ENCODE measurements around the gene ZNF697.
"Not testable (repeated sequence)": the region's sequence is repeated elsewhere in the genome, so short reads cannot be mapped to it uniquely, and the experiment has no call there.

Gene ZNF697

GRCh38 chr1:119626841-119627240 is 21.2 kb downstream of the ZNF697 start:
- DNase-seq = no peak

GRCh38 chr1:119626011-119626545 is 22.0 kb downstream of the ZNF697 start:
- DNase-seq = no peak

GRCh38 chr1:119623678-119624077 is 24.4 kb downstream of the ZNF697 start:
- no peak for DNase-seq

GRCh38 chr1:119623193-119623515 is 24.9 kb downstream of the ZNF697 start:
- no peak for DNase-seq

- DNase-seq = no peak
Observed at GRCh38 chr1:119622311-119623192, 25.5 kb downstream of the ZNF697 start.

- no peak for DNase-seq
Observed at GRCh38 chr1:119621705-119622104, 26.4 kb downstream of the ZNF697 start.

- DNase-seq = no peak
Observed at GRCh38 chr1:119617751-119618691, 30.0 kb downstream of the ZNF697 start.

GRCh38 chr1:119616748-119617147 is 31.3 kb downstream of the ZNF697 start:
- DNase-seq = not testable (repeated sequence)

- DNase-seq = not testable (repeated sequence)
Observed at GRCh38 chr1:119615100-119615499, 33.0 kb downstream of the ZNF697 start.

GRCh38 chr1:119613769-119614720 is 34.0 kb downstream of the ZNF697 start:
- peak; percentile 49 to 64 for DNase-seq

- DNase-seq = peak; percentile 27 to 35
Observed at GRCh38 chr1:119611701-119612113, 36.4 kb downstream of the ZNF697 start.

- DNase-seq = not testable (repeated sequence)
Observed at GRCh38 chr1:119608816-119609215, 39.2 kb downstream of the ZNF697 start.

- not testable (repeated sequence) for DNase-seq
Observed at GRCh38 chr1:119607087-119607807, 40.8 kb downstream of the ZNF697 start.

- DNase-seq = no peak
Observed at GRCh38 chr1:119606394-119606793, 41.7 kb downstream of the ZNF697 start.

GRCh38 chr1:119605686-119606085 is 42.4 kb downstream of the ZNF697 start:
- DNase-seq = no peak

GRCh38 chr1:119605080-119605479 is 43.0 kb downstream of the ZNF697 start:
- not testable (repeated sequence) for DNase-seq

- DNase-seq = no peak
Observed at GRCh38 chr1:119603695-119604094, 44.4 kb downstream of the ZNF697 start.

GRCh38 chr1:119603241-119603640 is 44.8 kb downstream of the ZNF697 start:
- not testable (repeated sequence) for DNase-seq

GRCh38 chr1:119602789-119603188 is 45.3 kb downstream of the ZNF697 start:
- not testable (repeated sequence) for DNase-seq

GRCh38 chr1:119602169-119602568 is 45.9 kb downstream of the ZNF697 start:
- no peak for DNase-seq

- DNase-seq = no peak
Observed at GRCh38 chr1:119600976-119601375, 47.1 kb downstream of the ZNF697 start.
